Retinal pigment epithelial cell (primary cell): Measurements from ENCODE around the gene FAM47E.
A peak's percentile ranks its signal among the peaks of the same experiment; 100 is the strongest.

Source experiments
- DNase-seq: peaks from one replicate; pipeline ENCODE4 v3.0.0-alpha.2; 2010; ENCODE audit warnings: low read depth
- H3K4me3 ChIP-seq: 2 replicates; pipeline ENCODE4 v1.5.1; 2011; ENCODE audit warnings: mild to moderate bottlenecking, low read length, control low read depth, moderate library complexity
- CTCF ChIP-seq: conservative IDR thresholded peaks from 2 replicates; pipeline ENCODE4 v1.5.1; 2011; ENCODE audit warnings: low read depth, low read length, control low read depth, inconsistent platforms

FAM47E gene

GRCh38 chr4:76300012-76300411 is 48.5 kb downstream of the FAM47E start:
- no peak for DNase-seq
- no peak overlapping the region for H3K4me3 ChIP-seq
- no peak for TF ChIP-seq CTCF

GRCh38 chr4:76301068-76301774 is 49.7 kb downstream of the FAM47E start:
- no peak for TF ChIP-seq CTCF
- peak; percentile 71 for DNase-seq
- no peak overlapping the region for H3K4me3 ChIP-seq

DNA sequence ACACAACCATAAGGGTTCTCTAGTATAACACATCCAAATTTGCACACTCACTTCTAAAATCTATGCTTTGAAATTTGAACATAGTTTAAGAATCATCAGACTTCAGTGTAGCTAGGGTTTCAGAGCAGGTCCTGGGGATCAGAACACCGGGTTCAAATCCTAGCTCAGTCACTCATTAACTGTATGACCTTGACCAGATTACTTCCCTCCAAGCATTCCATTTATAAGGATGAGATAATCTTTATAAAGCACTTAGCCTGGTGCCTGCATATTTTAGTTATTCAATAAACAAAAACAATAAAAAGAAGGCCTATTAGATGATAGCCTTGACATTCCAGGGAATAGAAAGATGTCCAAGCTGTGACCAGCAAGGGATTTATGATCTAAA is 50.2 kb downstream of the FAM47E start:
- H3K4me3 ChIP-seq, result no peak overlapping the region
- TF ChIP-seq CTCF, result no peak

GRCh38 chr4:76302826-76303438 is 51.4 kb downstream of the FAM47E start:
- DNase-seq, result no peak
- no peak for TF ChIP-seq CTCF
- no peak overlapping the region for H3K4me3 ChIP-seq

More for the DNA sequence above, 50.2 kb downstream of the FAM47E start:
- DNase-seq, result no peak

DNA sequence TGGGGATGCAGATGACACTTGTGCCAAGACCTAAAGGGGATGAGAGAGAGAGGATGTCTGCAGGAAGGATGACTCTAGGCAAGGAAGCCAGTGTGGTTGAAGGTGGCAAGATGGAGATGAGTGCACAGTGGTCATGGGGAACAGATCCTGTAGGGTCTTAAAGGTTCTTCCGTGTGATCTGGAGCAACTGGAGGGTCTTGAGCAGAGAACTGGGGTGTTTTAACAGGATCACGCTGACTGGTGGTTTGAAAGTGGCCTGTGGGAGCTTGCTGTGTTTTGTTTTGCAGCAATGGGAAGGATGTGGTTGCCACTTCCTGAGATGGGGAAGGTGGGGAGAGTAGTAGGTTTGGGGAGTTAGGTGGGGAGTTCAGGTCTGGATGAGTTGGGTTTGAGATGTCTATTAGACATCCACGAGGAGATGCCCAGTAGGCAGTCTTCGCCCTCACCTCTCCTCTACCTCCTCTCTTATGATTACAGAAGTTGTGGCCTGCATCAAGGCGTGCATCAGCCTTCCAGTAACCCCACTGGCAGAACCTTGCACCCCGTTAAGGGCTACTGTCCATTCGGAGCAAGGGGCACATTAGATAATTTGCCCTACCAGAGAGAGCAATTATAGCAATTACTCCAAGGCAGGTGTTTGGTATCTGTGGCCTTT is 53.6 kb downstream of the FAM47E start:
- H3K4me3 ChIP-seq, result peak overlapping the region; percentile 85
- TF ChIP-seq CTCF, result no peak
- no peak for DNase-seq

GRCh38 chr4:76305971-76306881 is 54.7 kb downstream of the FAM47E start, which contains the start of gene STBD1:
STBD1 (plus strand) TSS chr4:76306733; CDS start chr4:76306770, 37 bp downstream.
- TF ChIP-seq CTCF, result no peak
- DNase-seq, result no peak
- H3K4me3 ChIP-seq, result peak within 1 kb of the TSS; percentile 85
